SK-N-SH (cell line): ENCODE measurements around the gene SPATA3. TPM values are rescaled to one million over a fixed set of nuclear protein-coding genes. Genes with fewer than 3 reads are reported as not detected.

Source experiments
- CTCF ChIA-PET: fragments of 300-600, 350-600 bp; formaldehyde crosslinking; extraction: SDS; loops from one replicate; lab custom pipeline; 2021; lab: Yijun Ruan, JAX
- POLR2A ChIA-PET: fragments of 350-600 bp; sonication (Branson Sonifier 250); formaldehyde crosslinking; extraction: SDS; loops from one replicate; lab custom pipeline; 2020; ENCODE audit warnings: antibody characterized with exemption, inconsistent platforms; lab: Yijun Ruan, JAX
- DNase-seq: peaks from one replicate; pipeline ENCODE4 v3.0.0; 2012
- H2AFZ ChIP-seq: fragments of 200-600 bp; sonication (generic); 2 replicates; pipeline ENCODE4 v1.8.1; 2016; ENCODE audit warnings: antibody characterized with exemption, mild to moderate bottlenecking, low read depth
- H3F3A ChIP-seq: fragments of 200-600 bp; sonication (generic); replicated peaks from 2 replicates; pipeline ENCODE3; 2016; ENCODE audit warnings: antibody characterized with exemption, mild to moderate bottlenecking; ENCODE audit not compliant: insufficient read depth
- H3K27ac ChIP-seq, 2 experiments: fragments of 200-500 bp in 1 of 2; fragments of 200-600 bp in 1 of 2; sonication (Bioruptor generic) in 1 of 2; sonication (generic), shearing (Covaris generic) in 1 of 2; 2 replicates each; pipeline versions ENCODE4 v1.5.1 to v1.6.1; 2014 to 2016; ENCODE audit warnings: low read depth in 2 of 2, inconsistent platforms in 1 of 2, low read length in 1 of 2, mild to moderate bottlenecking in 1 of 2, mixed read lengths in 1 of 2
- H3K27me3 ChIP-seq: fragments of 200-600 bp; sonication (generic), shearing (Covaris generic); 2 replicates; pipeline ENCODE4 v1.6.1; 2016; ENCODE audit warnings: mixed run types; ENCODE audit not compliant: insufficient read depth
- H3K36me3 ChIP-seq, 2 experiments: fragments of 200-500 bp in 1 of 2; fragments of 200-600 bp in 1 of 2; sonication (Bioruptor generic) in 1 of 2; sonication (generic) in 1 of 2; replicated peaks in 1 of 2; 2 replicates each; pipeline versions ENCODE3 to v1.5.1; 2014 to 2016; ENCODE audit warnings: low read length in 1 of 2, mild to moderate bottlenecking in 1 of 2; ENCODE audit not compliant: insufficient read depth in 2 of 2, control insufficient read depth in 1 of 2
- H3K4me1 ChIP-seq, 2 experiments: fragments of 200-500 bp in 1 of 2; fragments of 200-600 bp in 1 of 2; sonication (Bioruptor generic) in 1 of 2; sonication (generic), shearing (Covaris generic) in 1 of 2; 2 replicates each; pipeline versions ENCODE4 v1.5.1 to v1.6.1; 2014 to 2016; ENCODE audit warnings: low read depth in 1 of 2, low read length in 1 of 2, mixed run types in 1 of 2; ENCODE audit not compliant: insufficient read depth in 2 of 2, control insufficient read depth in 1 of 2
- H3K4me2 ChIP-seq: fragments of 200-600 bp; sonication (generic), shearing (Covaris generic); 2 replicates; pipeline ENCODE4 v1.6.1; 2017; ENCODE audit warnings: mixed run types
- H3K4me3 ChIP-seq, 2 experiments: fragments of 200-500 bp in 1 of 2; fragments of 200-600 bp in 1 of 2; sonication (Bioruptor generic) in 1 of 2; sonication (generic), shearing (Covaris generic) in 1 of 2; 2 replicates each; pipeline versions ENCODE4 v1.5.1 to v1.8.1; 2014 to 2016; ENCODE audit warnings: low read depth in 2 of 2, inconsistent platforms in 1 of 2, low read length in 1 of 2, mild to moderate bottlenecking in 1 of 2, mixed read lengths in 1 of 2, moderate library complexity in 1 of 2
- H3K79me2 ChIP-seq: fragments of 200-600 bp; sonication (generic); 2 replicates; pipeline ENCODE4 v1.8.1; 2017; ENCODE audit warnings: mild to moderate bottlenecking; ENCODE audit not compliant: insufficient read depth
- H3K9ac ChIP-seq: fragments of 200-600 bp; sonication (generic); 2 replicates; pipeline ENCODE4 v1.6.1; 2017; ENCODE audit warnings: mixed run types
- H3K9me2 ChIP-seq: fragments of 200-600 bp; sonication (generic); 2 replicates; pipeline ENCODE4 v1.6.1; 2017; ENCODE audit warnings: mixed run types
- H3K9me3 ChIP-seq: fragments of 200-600 bp; sonication (generic); 2 replicates; pipeline ENCODE4 v1.6.1; 2017; ENCODE audit warnings: mixed run types, mild to moderate bottlenecking, moderate library complexity
- H4K20me1 ChIP-seq: fragments of 200-600 bp; sonication (generic); 2 replicates; pipeline ENCODE4 v1.6.1; 2017; ENCODE audit warnings: mild to moderate bottlenecking, mixed run types; ENCODE audit not compliant: insufficient read depth
- CHD2 ChIP-seq: fragments of 150-350 bp; IDR thresholded peaks from 2 replicates; pipeline ENCODE4 v1.6.1; 2018; ENCODE audit warnings: low read length; ENCODE audit not compliant: partially characterized antibody
- GABPA ChIP-seq: IDR thresholded peaks from 2 replicates; pipeline ENCODE4 v1.4.0; 2012; ENCODE audit warnings: low read depth, mild to moderate bottlenecking
- POLR2AphosphoS5 ChIP-seq: IDR thresholded peaks from 2 replicates; pipeline ENCODE4 v1.6.1; 2012; ENCODE audit warnings: low read depth, low read length
- RXRA ChIP-seq: IDR thresholded peaks from 2 replicates; pipeline ENCODE4 v1.4.0; 2012; ENCODE audit warnings: low read depth, mild to moderate bottlenecking, borderline replicate concordance
- YY1 ChIP-seq: IDR thresholded peaks from 2 replicates; pipeline ENCODE4 v1.4.0; 2012; ENCODE audit warnings: low read depth, mild to moderate bottlenecking
- ZBTB33 ChIP-seq: IDR thresholded peaks from 2 replicates; pipeline ENCODE4 v1.4.0; 2012; ENCODE audit warnings: low read depth, borderline replicate concordance
- WGBS: methylation state at CpG from one replicate; pipeline ENCODE4 v1.1.6; 2017; ENCODE audit warnings: low lambda C conversion rate; 5-methylcytosine and 5-hydroxymethylcytosine counted together
- polyA plus RNA-seq, 3 experiments: library from polyadenylated mRNA; depleted of rRNA; stranded (reverse); fragments of >200 nt; gene quantifications; 2 replicates each; pipeline ENCODE4 v1.2.3, GENCODE V29; 2012
- TF ChIP-seq, protein P1 (sequence below): IDR thresholded peaks from 2 replicates; pipeline ENCODE4 v1.6.1; 2012; ENCODE audit warnings: mild to moderate bottlenecking, low read depth, low read length, moderate library complexity

SPATA3 gene
- polyA plus RNA-seq, 1 of the 3 experiments (the other 2 are of a cell fraction), result not detected

GRCh38 chr2:231046916-231047273, 51.0 kb downstream of the SPATA3 start:
- ChIA-PET CTCF (interaction anchor here (0.8 to 1.2 kb wide), 2 partner anchors 57 to 222 kb away, joined by 4 read pairs; no protein-coding TSS in a partner anchor), POLR2A (no interaction called here)
- H3F3A ChIP-seq, result no peaks in the 10 kb centered on the region
- H3K36me3 ChIP-seq, result no peaks in the 10 kb centered on the region
- H3K79me2 ChIP-seq, result no peaks in the 10 kb centered on the region
- no peaks in the 10 kb centered on the region for H3K9me3 ChIP-seq
- DNase-seq, result no peak
- H3K9me2 ChIP-seq, result no peaks in the 10 kb centered on the region
- no peak overlapping the region for H2AFZ ChIP-seq
- H3K4me3 ChIP-seq, result no peak overlapping the region
- no peak overlapping the region for H3K4me2 ChIP-seq
- TF ChIP-seq CHD2 (no peak), YY1 (no peak), RXRA (no peak), GABPA (no peak), ZBTB33 (no peak)
- TF ChIP-seq, protein P1, sequence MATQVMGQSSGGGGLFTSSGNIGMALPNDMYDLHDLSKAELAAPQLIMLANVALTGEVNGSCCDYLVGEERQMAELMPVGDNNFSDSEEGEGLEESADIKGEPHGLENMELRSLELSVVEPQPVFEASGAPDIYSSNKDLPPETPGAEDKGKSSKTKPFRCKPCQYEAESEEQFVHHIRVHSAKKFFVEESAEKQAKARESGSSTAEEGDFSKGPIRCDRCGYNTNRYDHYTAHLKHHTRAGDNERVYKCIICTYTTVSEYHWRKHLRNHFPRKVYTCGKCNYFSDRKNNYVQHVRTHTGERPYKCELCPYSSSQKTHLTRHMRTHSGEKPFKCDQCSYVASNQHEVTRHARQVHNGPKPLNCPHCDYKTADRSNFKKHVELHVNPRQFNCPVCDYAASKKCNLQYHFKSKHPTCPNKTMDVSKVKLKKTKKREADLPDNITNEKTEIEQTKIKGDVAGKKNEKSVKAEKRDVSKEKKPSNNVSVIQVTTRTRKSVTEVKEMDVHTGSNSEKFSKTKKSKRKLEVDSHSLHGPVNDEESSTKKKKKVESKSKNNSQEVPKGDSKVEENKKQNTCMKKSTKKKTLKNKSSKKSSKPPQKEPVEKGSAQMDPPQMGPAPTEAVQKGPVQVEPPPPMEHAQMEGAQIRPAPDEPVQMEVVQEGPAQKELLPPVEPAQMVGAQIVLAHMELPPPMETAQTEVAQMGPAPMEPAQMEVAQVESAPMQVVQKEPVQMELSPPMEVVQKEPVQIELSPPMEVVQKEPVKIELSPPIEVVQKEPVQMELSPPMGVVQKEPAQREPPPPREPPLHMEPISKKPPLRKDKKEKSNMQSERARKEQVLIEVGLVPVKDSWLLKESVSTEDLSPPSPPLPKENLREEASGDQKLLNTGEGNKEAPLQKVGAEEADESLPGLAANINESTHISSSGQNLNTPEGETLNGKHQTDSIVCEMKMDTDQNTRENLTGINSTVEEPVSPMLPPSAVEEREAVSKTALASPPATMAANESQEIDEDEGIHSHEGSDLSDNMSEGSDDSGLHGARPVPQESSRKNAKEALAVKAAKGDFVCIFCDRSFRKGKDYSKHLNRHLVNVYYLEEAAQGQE, result no peak
- no peak overlapping the region for H3K9ac ChIP-seq
- H3K27ac ChIP-seq, result no peak overlapping the region
- no peaks in the 10 kb centered on the region for H3K27me3 ChIP-seq
- WGBS, result no CpG with 5 or more reads among the region's 5 CpGs
- no peaks in the 10 kb centered on the region for H4K20me1 ChIP-seq
- H3K4me1 ChIP-seq, result no peaks in the 10 kb centered on the region; a peak in 1 of 4 replicates

DNA sequence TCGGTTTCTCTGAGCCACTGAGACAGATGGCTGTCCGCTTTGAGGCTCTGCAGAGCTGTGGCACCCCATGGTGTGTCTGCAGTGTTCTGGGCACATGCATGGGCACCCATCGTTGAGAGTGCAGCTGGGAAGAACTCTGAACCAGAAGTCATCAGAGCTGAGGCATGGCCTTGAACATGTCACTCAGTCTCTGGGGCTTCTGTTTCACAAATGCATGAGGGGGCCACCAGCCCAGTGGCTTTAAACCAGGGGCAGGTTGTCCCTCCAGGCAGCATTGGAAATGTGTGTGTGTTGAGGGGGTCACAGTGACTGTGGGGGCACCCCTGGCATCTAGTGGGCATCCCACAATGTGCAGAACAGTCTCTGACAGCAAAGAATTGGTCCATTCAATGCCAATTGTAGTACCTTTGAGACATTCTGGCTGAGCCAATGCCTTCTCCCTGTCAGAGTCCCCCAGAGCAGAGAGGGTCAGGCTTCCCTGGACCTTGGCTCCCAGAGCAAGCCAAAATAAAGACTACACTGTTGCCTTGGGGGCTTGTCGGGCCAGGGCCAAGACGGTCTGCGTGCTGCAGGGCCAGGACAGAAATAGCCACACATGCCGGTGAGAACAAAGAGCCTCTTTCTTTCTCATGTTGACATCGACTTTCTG, 51.5 kb downstream of the SPATA3 start:
- CTCF ChIA-PET, result interaction anchor here (0.8 to 1.2 kb wide), 4 partner anchors 20 to 223 kb away, joined by 3 to 4 read pairs (median 4); no protein-coding TSS in a partner anchor

More for the DNA sequence above, 51.5 kb downstream of the SPATA3 start:
- Histone ChIP-seq H4K20me1 (no peaks in the 10 kb centered on the region), H3K79me2 (no peaks in the 10 kb centered on the region), H3K4me3 (no peak overlapping the region), H3K36me3 (no peaks in the 10 kb centered on the region), H3K9me2 (no peaks in the 10 kb centered on the region), H3K4me1 (peaks cover 0 to 2% of the 10 kb centered on the region in 2 experiments; a peak in 1 of 4 replicates), H3K9ac (no peak overlapping the region), H2AFZ (no peak overlapping the region), H3K4me2 (no peak overlapping the region), H3K27me3 (no peaks in the 10 kb centered on the region), H3K27ac (no peak overlapping the region), H3F3A (no peaks in the 10 kb centered on the region)
- WGBS, result 76% methylated on average over 7 of the region's 8 CpGs
- POLR2A ChIA-PET, result no interaction called here
- no peak for TF ChIP-seq POLR2AphosphoS5
- TF ChIP-seq, all 33 proteins: peak for 0
- no peaks in the 10 kb centered on the region for H3K9me3 ChIP-seq
- DNase-seq, result no peak
